ENCODE data around the gene HEXA. TPM values are rescaled to one million over a fixed set of nuclear protein-coding genes. Genes with fewer than 3 reads are reported as not detected.
A peak's percentile ranks its signal among the peaks of the same experiment; 100 is the strongest.

Gene HEXA
- total RNA-seq, 3 donors from 2014 or later (not counting 1 experiment from before 2014, with no cell fraction given) = 154 to 173 (median 172) TPM

DNA sequence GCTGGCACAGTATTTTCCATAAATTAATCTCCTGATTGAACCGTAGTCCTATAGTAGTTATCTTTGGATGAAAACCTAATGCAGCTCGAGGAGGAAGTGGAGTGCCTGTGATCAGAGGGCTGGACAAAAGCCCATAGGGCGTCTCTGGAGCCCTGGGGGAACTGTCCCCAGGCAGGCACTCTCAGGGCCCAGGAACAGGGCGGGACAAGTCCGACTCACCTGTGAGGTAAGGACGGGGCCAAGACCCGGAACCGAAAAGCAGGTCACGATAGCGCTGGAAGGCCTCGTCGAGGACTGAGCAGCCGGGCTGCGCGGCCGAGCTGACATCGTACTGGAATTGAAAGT is 341 bp downstream of the HEXA start:
- no peaks in the 10 kb centered on the region for H3K27me3 ChIP-seq (ENCODE audit: control insufficient read depth, insufficient read depth, low read length)
- ATAC-seq (peak; percentile 41 to 54 (median 43)), DNase-seq (no peak)
- H3K9me3 Mint-ChIP-seq = no peaks in the 10 kb centered on the region
- intact Hi-C loops (cut with micrococcal nuclease) = loop anchor here (5.0 to 10.0 kb wide), 2 partner anchors 148 to 409 kb away; partner anchors contain the start of gene ADPGK
- H3K9me3 ChIP-seq (ENCODE audit: control insufficient read depth, insufficient read depth, low read length) = no peaks in the 10 kb centered on the region
- peaks cover 3% of the 10 kb centered on the region for H3K36me3 ChIP-seq (ENCODE audit: control insufficient read depth, insufficient read depth, low read length)
- peaks cover 38 to 47% of the 10 kb centered on the region in 2 donors for H3K4me1 Mint-ChIP-seq
- peak overlapping the region; percentile 86 for H3K27ac ChIP-seq (ENCODE audit: low read length)
- TF ChIP-seq CTCF (IDR thresholded peaks at IDR 0.05) = no peak
- 0% methylated on average over 17 of the region's 17 CpGs for WGBS (ENCODE audit: insufficient coverage)
- no peaks in the 10 kb centered on the region for H3K36me3 Mint-ChIP-seq
- H3K4me3 ChIP-seq (ENCODE audit: low read length) = peak overlapping the region; percentile 90
- no peaks in the 10 kb centered on the region for H3K27me3 Mint-ChIP-seq (ENCODE audit: low read depth in 2 of 2)
- peak overlapping the region; percentile 96 to 99 for H3K27ac Mint-ChIP-seq
- peaks cover 25% of the 10 kb centered on the region for H3K4me1 ChIP-seq (ENCODE audit: control insufficient read depth, insufficient read depth, low read length)
- peak overlapping the region; percentile 98 for H3K4me3 Mint-ChIP-seq

- no peak overlapping the region for H3K27ac ChIP-seq (ENCODE audit: low read length)
- ATAC-seq = no peak
- H3K27me3 ChIP-seq (ENCODE audit: control insufficient read depth, insufficient read depth, low read length) = no peaks in the 10 kb centered on the region
- intact Hi-C loops (cut with micrococcal nuclease) = loop anchor here (10.0 kb wide), 1 partner anchor 412 kb away; the partner anchor contains the start of gene ADPGK
- H3K9me3 ChIP-seq (ENCODE audit: control insufficient read depth, insufficient read depth, low read length) = no peaks in the 10 kb centered on the region
- Mint-ChIP-seq H3K27ac (peak overlapping the region in 1 of 2 donors; percentile 99), H3K4me1 (peaks cover 55 to 59% of the 10 kb centered on the region in 2 donors), H3K9me3 (no peaks in the 10 kb centered on the region), H3K27me3 (ENCODE audit: low read depth in 2 of 2) (no peaks in the 10 kb centered on the region), H3K36me3 (no peaks in the 10 kb centered on the region), H3K4me3 (peak overlapping the region; percentile 6)
- H3K36me3 ChIP-seq (ENCODE audit: control insufficient read depth, insufficient read depth, low read length) = peaks cover 9% of the 10 kb centered on the region
- H3K4me3 ChIP-seq (ENCODE audit: low read length) = no peak overlapping the region
- no peak for DNase-seq
- H3K4me1 ChIP-seq (ENCODE audit: control insufficient read depth, insufficient read depth, low read length) = peaks cover 27% of the 10 kb centered on the region
- no peak for TF ChIP-seq CTCF (IDR thresholded peaks at IDR 0.05)
These were observed 3.5 kb downstream of the HEXA start for GRCh38 chr15:72372361-72372760.

- intact Hi-C loops (cut with micrococcal nuclease) = loop anchor here (10.0 kb wide), 1 partner anchor 415 kb away; the partner anchor contains the start of gene ADPGK
- no peak overlapping the region for H3K27ac ChIP-seq (ENCODE audit: low read length)
- peaks cover 57 to 59% of the 10 kb centered on the region in 2 donors for H3K4me1 Mint-ChIP-seq
- ATAC-seq = no peak
- peaks cover 32% of the 10 kb centered on the region for H3K4me1 ChIP-seq (ENCODE audit: control insufficient read depth, insufficient read depth, low read length)
- WGBS (ENCODE audit: insufficient coverage) = no CpG with 5 or more reads among the region's 1 CpG
- H3K4me3 ChIP-seq (ENCODE audit: low read length) = no peak overlapping the region
- no peak for TF ChIP-seq CTCF (IDR thresholded peaks at IDR 0.05)
- H3K27me3 ChIP-seq (ENCODE audit: control insufficient read depth, insufficient read depth, low read length) = no peaks in the 10 kb centered on the region
- DNase-seq = no peak
- no peak overlapping the region for H3K4me3 Mint-ChIP-seq
- H3K9me3 ChIP-seq (ENCODE audit: control insufficient read depth, insufficient read depth, low read length) = no peaks in the 10 kb centered on the region
- peaks cover 9% of the 10 kb centered on the region for H3K36me3 ChIP-seq (ENCODE audit: control insufficient read depth, insufficient read depth, low read length)
- no peaks in the 10 kb centered on the region for H3K27me3 Mint-ChIP-seq (ENCODE audit: low read depth in 2 of 2)
- no peaks in the 10 kb centered on the region for H3K36me3 Mint-ChIP-seq
- no peaks in the 10 kb centered on the region for H3K9me3 Mint-ChIP-seq
- no peak overlapping the region for H3K27ac Mint-ChIP-seq
These were observed 5.8 kb downstream of the HEXA start for GRCh38 chr15:72369964-72370363.

DNA sequence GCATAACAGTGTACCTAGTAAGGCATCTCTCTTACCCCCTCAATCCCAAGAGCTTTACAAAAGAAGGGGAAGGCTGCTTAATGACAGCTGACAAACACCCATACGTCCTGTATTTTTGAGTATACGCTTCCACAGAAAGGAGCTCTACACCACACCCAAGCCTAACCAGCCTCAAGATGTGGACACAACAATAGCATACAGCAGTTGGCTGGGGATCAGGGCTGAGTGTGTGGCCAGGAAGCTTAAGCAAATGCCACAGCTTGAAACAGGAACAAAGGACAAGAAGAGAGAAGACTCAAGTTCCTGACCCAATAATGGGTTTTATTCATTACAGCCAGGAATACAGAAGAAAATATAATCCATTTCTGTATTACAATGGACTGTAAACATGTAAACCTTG is 6.9 kb downstream of the HEXA start:
- no peak overlapping the region for H3K4me3 Mint-ChIP-seq
- peak in 1 of 3 donors; percentile 39 for ATAC-seq
- Histone ChIP-seq H3K36me3 (ENCODE audit: control insufficient read depth, insufficient read depth, low read length) (peaks cover 9% of the 10 kb centered on the region), H3K27ac (ENCODE audit: low read length) (no peak overlapping the region), H3K4me3 (ENCODE audit: low read length) (no peak overlapping the region), H3K9me3 (ENCODE audit: control insufficient read depth, insufficient read depth, low read length) (no peaks in the 10 kb centered on the region), H3K27me3 (ENCODE audit: control insufficient read depth, insufficient read depth, low read length) (no peaks in the 10 kb centered on the region), H3K4me1 (ENCODE audit: control insufficient read depth, insufficient read depth, low read length) (peaks cover 28% of the 10 kb centered on the region)
- DNase-seq = no peak
- no peaks in the 10 kb centered on the region for H3K27me3 Mint-ChIP-seq (ENCODE audit: low read depth in 2 of 2)
- H3K4me1 Mint-ChIP-seq = peaks cover 46 to 48% of the 10 kb centered on the region in 2 donors
- no peaks in the 10 kb centered on the region for H3K36me3 Mint-ChIP-seq
- no peak for TF ChIP-seq CTCF (IDR thresholded peaks at IDR 0.05)
- no peaks in the 10 kb centered on the region for H3K9me3 Mint-ChIP-seq
- intact Hi-C loops (cut with micrococcal nuclease) = no loop called here
- H3K27ac Mint-ChIP-seq = no peak overlapping the region
- no CpG with 5 or more reads among the region's 2 CpGs for WGBS (ENCODE audit: insufficient coverage)
